HEK293T (cell line): ENCODE data around the gene IL1RAPL1.

Experiments
- CTCF ChIA-PET: fragments of 350-600 bp; formaldehyde crosslinking; extraction: SDS; loops from one replicate; lab custom pipeline; 2021; ENCODE audit warnings: antibody characterized with exemption, inconsistent platforms; lab: Yijun Ruan, JAX
- POLR2A ChIA-PET: fragments of 350-600 bp; formaldehyde crosslinking; extraction: SDS; loops from one replicate; lab custom pipeline; 2020; ENCODE audit warnings: antibody characterized with exemption, inconsistent platforms; lab: Yijun Ruan, JAX
- DNase-seq: peaks from one replicate; pipeline ENCODE4 v3.0.0; 2012; ENCODE audit warnings: mixed read lengths; ENCODE audit errors: extremely low spot score
- ARNT ChIP-seq: fragments of 450-650 bp; IDR thresholded peaks from 2 replicates; pipeline ENCODE4 v1.6.1; 2017; ENCODE audit warnings: mild to moderate bottlenecking
- BHLHE40 ChIP-seq: fragments of 450-650 bp; IDR thresholded peaks from 2 replicates; pipeline ENCODE4 v1.6.1; 2016; ENCODE audit warnings: mild to moderate bottlenecking, moderate library complexity, borderline replicate concordance
- CTBP1 ChIP-seq: fragments of 450-650 bp; IDR thresholded peaks from 2 replicates; pipeline ENCODE4 v1.6.1; 2016; ENCODE audit warnings: borderline replicate concordance
- ELF4 ChIP-seq: fragments of 450-650 bp; IDR thresholded peaks from 2 replicates; pipeline ENCODE4 v1.6.1; 2017; ENCODE audit warnings: antibody characterized with exemption
- FOXA1 ChIP-seq: fragments of 450-650 bp; IDR thresholded peaks from 2 replicates; pipeline ENCODE4 v1.6.1; 2016; ENCODE audit warnings: mild to moderate bottlenecking
- FOXK2 ChIP-seq: fragments of 450-650 bp; IDR thresholded peaks from 2 replicates; pipeline ENCODE4 v1.6.1; 2016; ENCODE audit warnings: mild to moderate bottlenecking
- FOXM1 ChIP-seq: fragments of 450-650 bp; IDR thresholded peaks from 2 replicates; pipeline ENCODE4 v1.6.1; 2017; ENCODE audit warnings: mild to moderate bottlenecking, borderline replicate concordance
- HDGF ChIP-seq: fragments of 450-650 bp; IDR thresholded peaks from 2 replicates; pipeline ENCODE4 v1.6.1; 2017; ENCODE audit warnings: antibody characterized with exemption, borderline replicate concordance
- L3MBTL2 ChIP-seq: fragments of 450-650 bp; conservative IDR thresholded peaks from 2 replicates; pipeline ENCODE4 v1.6.1; 2016; ENCODE audit warnings: mild to moderate bottlenecking
- LEF1 ChIP-seq: fragments of 450-650 bp; IDR thresholded peaks from 2 replicates; pipeline ENCODE4 v1.6.1; 2017; ENCODE audit warnings: mild to moderate bottlenecking, borderline replicate concordance
- NFRKB ChIP-seq: fragments of 450-650 bp; IDR thresholded peaks from 2 replicates; pipeline ENCODE4 v1.6.1; 2016; ENCODE audit warnings: mild to moderate bottlenecking, moderate library complexity
- PKNOX1 ChIP-seq: fragments of 450-650 bp; IDR thresholded peaks from 2 replicates; pipeline ENCODE4 v1.6.1; 2016
- SP1 ChIP-seq: fragments of 450-650 bp; IDR thresholded peaks from 2 replicates; pipeline ENCODE4 v1.6.1; 2017
- SUZ12 ChIP-seq: fragments of 450-650 bp; IDR thresholded peaks from 2 replicates; pipeline ENCODE4 v1.6.1; 2016; ENCODE audit warnings: mild to moderate bottlenecking
- TARDBP ChIP-seq: fragments of 450-650 bp; IDR thresholded peaks from 2 replicates; pipeline ENCODE4 v1.6.1; 2016
- ZNF384 ChIP-seq: fragments of 450-650 bp; IDR thresholded peaks from 2 replicates; pipeline ENCODE4 v1.6.1; 2016

IL1RAPL1 gene

GRCh38 chrX:29792335-29792734 lies 1205.1 kb downstream of the IL1RAPL1 start:
- ChIA-PET CTCF (no interaction called here), POLR2A (no interaction called here)
- TF ChIP-seq HDGF (no peak), TARDBP (no peak), L3MBTL2 (no peak), CTBP1 (no peak), PKNOX1 (no peak), ZNF384 (no peak), NFRKB (no peak), LEF1 (no peak), FOXM1 (no peak), ELF4 (no peak), FOXK2 (no peak), ARNT (no peak)
- DNase-seq = no peak

- POLR2A ChIA-PET = no interaction called here
- CTCF ChIA-PET = no interaction called here
- no peak for DNase-seq
- TF ChIP-seq ELF4 = no peak
- TF ChIP-seq L3MBTL2 = no peak
- TF ChIP-seq FOXA1 = no peak
- TF ChIP-seq BHLHE40 = no peak
- TF ChIP-seq CTBP1 = no peak
- no peak for TF ChIP-seq NFRKB
- no peak for TF ChIP-seq PKNOX1
These were observed 1209.9 kb downstream of the IL1RAPL1 start for GRCh38 chrX:29797156-29797555.

- ChIA-PET POLR2A (no interaction called here), CTCF (no interaction called here)
- DNase-seq = no peak
- TF ChIP-seq ARNT (no peak), ELF4 (no peak), L3MBTL2 (no peak), NFRKB (no peak)
These were observed 1211.2 kb downstream of the IL1RAPL1 start for GRCh38 chrX:29798469-29798868.

GRCh38 chrX:29813174-29813573 lies 1225.9 kb downstream of the IL1RAPL1 start:
- ChIA-PET CTCF (no interaction called here), POLR2A (no interaction called here)
- TF ChIP-seq SP1 = no peak
- no peak for TF ChIP-seq L3MBTL2
- TF ChIP-seq FOXA1 = no peak
- no peak for TF ChIP-seq CTBP1
- no peak for TF ChIP-seq NFRKB
- no peak for TF ChIP-seq ELF4
- no peak for TF ChIP-seq SUZ12
- no peak for TF ChIP-seq FOXK2
- no peak for TF ChIP-seq FOXM1
- no peak for TF ChIP-seq PKNOX1
- no peak for TF ChIP-seq TARDBP
- no peak for TF ChIP-seq LEF1
- TF ChIP-seq HDGF = no peak
- TF ChIP-seq BHLHE40 = no peak
- no peak for DNase-seq

- ChIA-PET CTCF (no interaction called here), POLR2A (no interaction called here)
- no peak for DNase-seq
- TF ChIP-seq SP1 (no peak), LEF1 (no peak), L3MBTL2 (no peak), FOXK2 (no peak), FOXM1 (no peak), HDGF (no peak), SUZ12 (no peak), NFRKB (no peak), CTBP1 (no peak), ZNF384 (no peak), ARNT (no peak)
These were observed 1237.1 kb downstream of the IL1RAPL1 start for GRCh38 chrX:29824176-29824906.

- POLR2A ChIA-PET = no interaction called here
- DNase-seq = no peak
- TF ChIP-seq LEF1 (no peak), BHLHE40 (no peak), FOXK2 (no peak)
- CTCF ChIA-PET = no interaction called here
These were observed 1239.5 kb downstream of the IL1RAPL1 start for GRCh38 chrX:29826742-29827141.

- POLR2A ChIA-PET = no interaction called here
- CTCF ChIA-PET = no interaction called here
- DNase-seq = no peak
- TF ChIP-seq HDGF = no peak
- no peak for TF ChIP-seq FOXM1
- no peak for TF ChIP-seq ARNT
- no peak for TF ChIP-seq SP1
- no peak for TF ChIP-seq ELF4
- TF ChIP-seq ZNF384 = no peak
- TF ChIP-seq TARDBP = no peak
- TF ChIP-seq BHLHE40 = no peak
- no peak for TF ChIP-seq L3MBTL2
- TF ChIP-seq CTBP1 = no peak
- no peak for TF ChIP-seq NFRKB
- no peak for TF ChIP-seq FOXA1
- TF ChIP-seq PKNOX1 = no peak
- no peak for TF ChIP-seq FOXK2
- no peak for TF ChIP-seq LEF1
- TF ChIP-seq SUZ12 = no peak
These were observed 1247.1 kb downstream of the IL1RAPL1 start for GRCh38 chrX:29834311-29834710.
